Spleen (tissue), 7 donors: ENCODE measurements around the gene ANKRD66.

Source experiments
- CTCF ChIP-seq, 11 experiments: fragments of 200-600 bp in 7 of 11; fragments of 450-650 bp in 4 of 11; sonication (generic) in 4 of 11; IDR thresholded peaks in 8 of 11; conservative IDR thresholded peaks in 3 of 11; 1 replicate in 7 of 11; 2 replicates in 4 of 11; pipeline versions ENCODE4 v1.4.0 to v1.8.0; 2016 to 2021; ENCODE audit warnings: antibody characterized with exemption in 11 of 11, inconsistent platforms in 4 of 11, mild to moderate bottlenecking in 1 of 11
- POLR2A ChIP-seq, 3 donors: fragments of 450-650 bp; IDR thresholded peaks; one replicate each; pipeline ENCODE4 v1.5.1; 2017; ENCODE audit warnings: antibody characterized with exemption in 3 of 3, mild to moderate bottlenecking in 1 of 3
- donor health status: DM: no; HTN: no; CAD: no; lungs with moderate emphysema.
- donor health status: DM: no; HTN: no; CAD: no.
- donor health status: DM: no; HTN: no; CAD: no.

- TF ChIP-seq POLR2A (IDR thresholded peaks at IDR 0.05), result no peak
- no peak for TF ChIP-seq CTCF (IDR thresholded peaks at IDR 0.05 in 8 of 11, conservative IDR thresholded peaks at IDR 0.05 in 3 of 11)
These were observed 49.1 kb downstream of the ANKRD66 start for GRCh38 chr6:46795816-46796215.
